ENCODE results near the gene NMU.

DNA sequence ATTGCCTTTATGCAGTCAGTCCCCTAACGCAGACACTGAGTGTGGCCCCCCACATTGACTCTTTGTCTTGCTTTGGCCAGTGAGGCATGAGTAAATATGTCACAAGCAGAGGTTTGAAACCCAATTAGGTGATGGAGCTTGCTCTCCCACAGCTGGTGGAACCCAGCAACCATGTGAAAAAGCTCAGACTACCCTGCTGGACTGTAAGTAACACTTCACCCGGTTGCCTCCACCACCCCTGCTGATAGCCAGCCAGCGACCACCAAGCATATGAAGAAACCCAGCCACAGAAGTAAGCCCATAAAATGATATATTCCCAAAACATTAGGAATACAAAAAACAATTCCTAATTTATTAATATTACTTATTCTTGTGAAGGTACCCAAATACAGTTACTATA lies 22.5 kb downstream of the NMU start:
- no peak for TF ChIP-seq POLR2A (IDR thresholded peaks at IDR 0.05)
- TF ChIP-seq, protein P1, sequence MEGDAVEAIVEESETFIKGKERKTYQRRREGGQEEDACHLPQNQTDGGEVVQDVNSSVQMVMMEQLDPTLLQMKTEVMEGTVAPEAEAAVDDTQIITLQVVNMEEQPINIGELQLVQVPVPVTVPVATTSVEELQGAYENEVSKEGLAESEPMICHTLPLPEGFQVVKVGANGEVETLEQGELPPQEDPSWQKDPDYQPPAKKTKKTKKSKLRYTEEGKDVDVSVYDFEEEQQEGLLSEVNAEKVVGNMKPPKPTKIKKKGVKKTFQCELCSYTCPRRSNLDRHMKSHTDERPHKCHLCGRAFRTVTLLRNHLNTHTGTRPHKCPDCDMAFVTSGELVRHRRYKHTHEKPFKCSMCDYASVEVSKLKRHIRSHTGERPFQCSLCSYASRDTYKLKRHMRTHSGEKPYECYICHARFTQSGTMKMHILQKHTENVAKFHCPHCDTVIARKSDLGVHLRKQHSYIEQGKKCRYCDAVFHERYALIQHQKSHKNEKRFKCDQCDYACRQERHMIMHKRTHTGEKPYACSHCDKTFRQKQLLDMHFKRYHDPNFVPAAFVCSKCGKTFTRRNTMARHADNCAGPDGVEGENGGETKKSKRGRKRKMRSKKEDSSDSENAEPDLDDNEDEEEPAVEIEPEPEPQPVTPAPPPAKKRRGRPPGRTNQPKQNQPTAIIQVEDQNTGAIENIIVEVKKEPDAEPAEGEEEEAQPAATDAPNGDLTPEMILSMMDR (IDR thresholded peaks at IDR 0.05), result no peak
